ENCODE results near the gene MALAT1. TPM values are rescaled to one million over a fixed set of nuclear protein-coding genes. Genes with fewer than 3 reads are reported as not detected.

Gene MALAT1
- total RNA-seq, 1 donor from 2014 or later, result 5,573 TPM

DNA sequence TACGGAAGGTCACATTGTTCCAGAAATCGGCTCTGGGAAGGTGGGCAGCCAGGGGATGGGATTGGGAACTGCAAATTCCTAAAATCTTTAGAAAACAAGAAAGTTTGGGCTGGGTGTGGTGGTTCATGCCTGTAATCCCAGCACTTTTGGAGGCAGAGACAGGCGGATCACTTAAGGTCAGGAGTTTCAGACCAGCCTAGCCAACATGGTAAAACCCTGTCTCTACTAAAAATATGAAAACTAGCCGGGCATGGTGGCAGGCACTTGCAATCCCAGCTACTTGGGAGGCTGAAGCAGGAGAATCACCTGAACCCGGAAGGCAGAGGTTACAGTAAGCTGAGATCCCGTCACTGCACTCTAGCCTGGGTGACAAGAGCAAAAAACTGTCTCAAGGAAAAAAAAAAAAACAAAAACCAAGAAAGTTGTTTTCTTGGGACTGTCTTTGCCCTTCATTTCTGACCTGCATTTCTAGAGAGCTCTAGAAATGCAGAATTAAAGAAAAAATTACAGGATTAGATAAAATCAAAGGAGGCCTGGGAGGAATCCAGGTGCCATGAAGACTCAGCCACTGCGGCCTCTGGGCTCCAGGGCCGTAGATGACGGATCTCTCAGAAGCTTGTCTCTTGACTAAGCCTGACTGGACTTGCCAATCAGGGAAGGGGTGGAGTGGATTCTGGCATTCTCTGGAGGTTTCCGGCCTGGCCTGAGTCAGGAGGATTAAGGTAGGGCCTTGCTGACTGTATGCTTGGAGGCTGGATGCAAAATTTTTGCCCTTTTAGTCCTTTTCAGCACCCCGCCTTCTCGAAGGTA, 5.3 kb upstream of the MALAT1 start:
- DNase-seq, result peak; percentile 73
- intact Hi-C loops (cut with DNase I), result no loop called here
- no peak for ATAC-seq (ENCODE audit: poor library complexity)

- DNase-seq (no peak), ATAC-seq (ENCODE audit: poor library complexity) (no peak)
- intact Hi-C loops (cut with DNase I), result loop anchor here (2.0 kb wide), 1 partner anchor 78 kb away; no protein-coding TSS in a partner anchor
Observed at GRCh38 chr11:65496304-65497140, 2.3 kb upstream of the MALAT1 start.

- ATAC-seq (ENCODE audit: poor library complexity), result peak; percentile 86
- intact Hi-C loops (cut with DNase I), result loop anchor here (2.0 kb wide), 1 partner anchor 79 kb away; no protein-coding TSS in a partner anchor
- DNase-seq, result peak; percentile 100
Observed at GRCh38 chr11:65497141-65498041, 1.5 kb upstream of the MALAT1 start.

DNA sequence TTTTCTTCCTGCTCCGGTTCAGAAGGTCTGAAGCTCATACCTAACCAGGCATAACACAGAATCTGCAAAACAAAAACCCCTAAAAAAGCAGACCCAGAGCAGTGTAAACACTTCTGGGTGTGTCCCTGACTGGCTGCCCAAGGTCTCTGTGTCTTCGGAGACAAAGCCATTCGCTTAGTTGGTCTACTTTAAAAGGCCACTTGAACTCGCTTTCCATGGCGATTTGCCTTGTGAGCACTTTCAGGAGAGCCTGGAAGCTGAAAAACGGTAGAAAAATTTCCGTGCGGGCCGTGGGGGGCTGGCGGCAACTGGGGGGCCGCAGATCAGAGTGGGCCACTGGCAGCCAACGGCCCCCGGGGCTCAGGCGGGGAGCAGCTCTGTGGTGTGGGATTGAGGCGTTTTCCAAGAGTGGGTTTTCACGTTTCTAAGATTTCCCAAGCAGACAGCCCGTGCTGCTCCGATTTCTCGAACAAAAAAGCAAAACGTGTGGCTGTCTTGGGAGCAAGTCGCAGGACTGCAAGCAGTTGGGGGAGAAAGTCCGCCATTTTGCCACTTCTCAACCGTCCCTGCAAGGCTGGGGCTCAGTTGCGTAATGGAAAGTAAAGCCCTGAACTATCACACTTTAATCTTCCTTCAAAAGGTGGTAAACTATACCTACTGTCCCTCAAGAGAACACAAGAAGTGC, 661 bp upstream of the MALAT1 start:
- ATAC-seq (ENCODE audit: poor library complexity), result peak; percentile 31
- intact Hi-C loops (cut with DNase I), result no loop called here
- DNase-seq, result no peak

- DNase-seq (no peak), ATAC-seq (ENCODE audit: poor library complexity) (no peak)
- intact Hi-C loops (cut with DNase I), result no loop called here
Observed at GRCh38 chr11:65498727-65498976, 193 bp upstream of the MALAT1 start.

DNA sequence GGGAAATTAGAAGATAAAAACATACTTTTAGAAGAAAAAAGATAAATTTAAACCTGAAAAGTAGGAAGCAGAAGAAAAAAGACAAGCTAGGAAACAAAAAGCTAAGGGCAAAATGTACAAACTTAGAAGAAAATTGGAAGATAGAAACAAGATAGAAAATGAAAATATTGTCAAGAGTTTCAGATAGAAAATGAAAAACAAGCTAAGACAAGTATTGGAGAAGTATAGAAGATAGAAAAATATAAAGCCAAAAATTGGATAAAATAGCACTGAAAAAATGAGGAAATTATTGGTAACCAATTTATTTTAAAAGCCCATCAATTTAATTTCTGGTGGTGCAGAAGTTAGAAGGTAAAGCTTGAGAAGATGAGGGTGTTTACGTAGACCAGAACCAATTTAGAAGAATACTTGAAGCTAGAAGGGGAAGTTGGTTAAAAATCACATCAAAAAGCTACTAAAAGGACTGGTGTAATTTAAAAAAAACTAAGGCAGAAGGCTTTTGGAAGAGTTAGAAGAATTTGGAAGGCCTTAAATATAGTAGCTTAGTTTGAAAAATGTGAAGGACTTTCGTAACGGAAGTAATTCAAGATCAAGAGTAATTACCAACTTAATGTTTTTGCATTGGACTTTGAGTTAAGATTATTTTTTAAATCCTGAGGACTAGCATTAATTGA, 1.0 kb downstream of the MALAT1 start:
- intact Hi-C loops (cut with DNase I), result no loop called here
- no peak for DNase-seq
- ATAC-seq (ENCODE audit: poor library complexity), result no peak

- ATAC-seq (ENCODE audit: poor library complexity) (no peak), DNase-seq (peak; percentile 56)
- intact Hi-C loops (cut with DNase I), result no loop called here
Observed at GRCh38 chr11:65500387-65501185, 1.7 kb downstream of the MALAT1 start.

DNA sequence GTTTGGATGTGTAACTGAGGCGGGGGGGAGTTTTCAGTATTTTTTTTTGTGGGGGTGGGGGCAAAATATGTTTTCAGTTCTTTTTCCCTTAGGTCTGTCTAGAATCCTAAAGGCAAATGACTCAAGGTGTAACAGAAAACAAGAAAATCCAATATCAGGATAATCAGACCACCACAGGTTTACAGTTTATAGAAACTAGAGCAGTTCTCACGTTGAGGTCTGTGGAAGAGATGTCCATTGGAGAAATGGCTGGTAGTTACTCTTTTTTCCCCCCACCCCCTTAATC, 2.3 kb downstream of the MALAT1 start:
- ATAC-seq (ENCODE audit: poor library complexity), result no peak
- intact Hi-C loops (cut with DNase I), result no loop called here

DNA sequence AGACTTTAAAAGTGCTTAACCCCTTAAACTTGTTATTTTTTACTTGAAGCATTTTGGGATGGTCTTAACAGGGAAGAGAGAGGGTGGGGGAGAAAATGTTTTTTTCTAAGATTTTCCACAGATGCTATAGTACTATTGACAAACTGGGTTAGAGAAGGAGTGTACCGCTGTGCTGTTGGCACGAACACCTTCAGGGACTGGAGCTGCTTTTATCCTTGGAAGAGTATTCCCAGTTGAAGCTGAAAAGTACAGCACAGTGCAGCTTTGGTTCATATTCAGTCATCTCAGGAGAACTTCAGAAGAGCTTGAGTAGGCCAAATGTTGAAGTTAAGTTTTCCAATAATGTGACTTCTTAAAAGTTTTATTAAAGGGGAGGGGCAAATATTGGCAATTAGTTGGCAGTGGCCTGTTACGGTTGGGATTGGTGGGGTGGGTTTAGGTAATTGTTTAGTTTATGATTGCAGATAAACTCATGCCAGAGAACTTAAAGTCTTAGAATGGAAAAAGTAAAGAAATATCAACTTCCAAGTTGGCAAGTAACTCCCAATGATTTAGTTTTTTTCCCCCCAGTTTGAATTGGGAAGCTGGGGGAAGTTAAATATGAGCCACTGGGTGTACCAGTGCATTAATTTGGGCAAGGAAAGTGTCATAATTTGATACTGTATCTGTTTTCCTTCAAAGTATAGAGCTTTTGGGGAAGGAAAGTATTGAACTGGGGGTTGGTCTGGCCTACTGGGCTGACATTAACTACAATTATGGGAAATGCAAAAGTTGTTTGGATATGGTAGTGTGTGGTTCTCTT, 2.8 kb downstream of the MALAT1 start:
- no peak for DNase-seq
- ATAC-seq (ENCODE audit: poor library complexity), result no peak
- intact Hi-C loops (cut with DNase I), result no loop called here

More for the DNA sequence above, 2.3 kb downstream of the MALAT1 start:
- DNase-seq, result no peak

DNA sequence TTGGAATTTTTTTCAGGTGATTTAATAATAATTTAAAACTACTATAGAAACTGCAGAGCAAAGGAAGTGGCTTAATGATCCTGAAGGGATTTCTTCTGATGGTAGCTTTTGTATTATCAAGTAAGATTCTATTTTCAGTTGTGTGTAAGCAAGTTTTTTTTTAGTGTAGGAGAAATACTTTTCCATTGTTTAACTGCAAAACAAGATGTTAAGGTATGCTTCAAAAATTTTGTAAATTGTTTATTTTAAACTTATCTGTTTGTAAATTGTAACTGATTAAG, 3.4 kb downstream of the MALAT1 start:
- intact Hi-C loops (cut with DNase I), result no loop called here
- ATAC-seq (ENCODE audit: poor library complexity) (no peak), DNase-seq (no peak)

GRCh38 chr11:65502555-65503367, 3.9 kb downstream of the MALAT1 start:
- DNase-seq (no peak), ATAC-seq (ENCODE audit: poor library complexity) (no peak)
- intact Hi-C loops (cut with DNase I), result no loop called here

- ATAC-seq (ENCODE audit: poor library complexity) (no peak), DNase-seq (no peak)
- intact Hi-C loops (cut with DNase I), result no loop called here
Observed at GRCh38 chr11:65503368-65503948, 4.6 kb downstream of the MALAT1 start.

DNA sequence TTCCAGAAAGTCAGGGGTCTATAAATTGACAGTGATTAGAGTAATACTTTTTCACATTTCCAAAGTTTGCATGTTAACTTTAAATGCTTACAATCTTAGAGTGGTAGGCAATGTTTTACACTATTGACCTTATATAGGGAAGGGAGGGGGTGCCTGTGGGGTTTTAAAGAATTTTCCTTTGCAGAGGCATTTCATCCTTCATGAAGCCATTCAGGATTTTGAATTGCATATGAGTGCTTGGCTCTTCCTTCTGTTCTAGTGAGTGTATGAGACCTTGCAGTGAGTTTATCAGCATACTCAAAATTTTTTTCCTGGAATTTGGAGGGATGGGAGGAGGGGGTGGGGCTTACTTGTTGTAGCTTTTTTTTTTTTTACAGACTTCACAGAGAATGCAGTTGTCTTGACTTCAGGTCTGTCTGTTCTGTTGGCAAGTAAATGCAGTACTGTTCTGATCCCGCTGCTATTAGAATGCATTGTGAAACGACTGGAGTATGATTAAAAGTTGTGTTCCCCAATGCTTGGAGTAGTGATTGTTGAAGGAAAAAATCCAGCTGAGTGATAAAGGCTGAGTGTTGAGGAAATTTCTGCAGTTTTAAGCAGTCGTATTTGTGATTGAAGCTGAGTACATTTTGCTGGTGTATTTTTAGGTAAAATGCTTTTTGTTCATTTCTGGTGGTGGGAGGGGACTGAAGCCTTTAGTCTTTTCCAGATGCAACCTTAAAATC, 5.3 kb downstream of the MALAT1 start:
- ATAC-seq (ENCODE audit: poor library complexity), result no peak
- intact Hi-C loops (cut with DNase I), result no loop called here
- DNase-seq, result no peak

DNA sequence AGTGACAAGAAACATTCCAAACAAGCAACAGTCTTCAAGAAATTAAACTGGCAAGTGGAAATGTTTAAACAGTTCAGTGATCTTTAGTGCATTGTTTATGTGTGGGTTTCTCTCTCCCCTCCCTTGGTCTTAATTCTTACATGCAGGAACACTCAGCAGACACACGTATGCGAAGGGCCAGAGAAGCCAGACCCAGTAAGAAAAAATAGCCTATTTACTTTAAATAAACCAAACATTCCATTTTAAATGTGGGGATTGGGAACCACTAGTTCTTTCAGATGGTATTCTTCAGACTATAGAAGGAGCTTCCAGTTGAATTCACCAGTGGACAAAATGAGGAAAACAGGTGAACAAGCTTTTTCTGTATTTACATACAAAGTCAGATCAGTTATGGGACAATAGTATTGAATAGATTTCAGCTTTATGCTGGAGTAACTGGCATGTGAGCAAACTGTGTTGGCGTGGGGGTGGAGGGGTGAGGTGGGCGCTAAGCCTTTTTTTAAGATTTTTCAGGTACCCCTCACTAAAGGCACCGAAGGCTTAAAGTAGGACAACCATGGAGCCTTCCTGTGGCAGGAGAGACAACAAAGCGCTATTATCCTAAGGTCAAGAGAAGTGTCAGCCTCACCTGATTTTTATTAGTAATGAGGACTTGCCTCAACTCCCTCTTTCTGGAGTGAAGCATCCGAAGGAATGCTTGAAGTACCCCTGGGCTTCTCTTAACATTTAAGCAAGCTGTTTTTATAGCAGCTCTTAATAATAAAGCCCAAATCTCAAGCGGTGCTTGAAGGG, 6.0 kb downstream of the MALAT1 start:
- no peak for ATAC-seq (ENCODE audit: poor library complexity)
- intact Hi-C loops (cut with DNase I), result loop anchor here (5.0 kb wide), 1 partner anchor 33 kb away; no protein-coding TSS in a partner anchor
- DNase-seq, result no peak

All from Right ventricle myocardium superior (tissue), 1 donor.